SK-N-MC (cell line): ENCODE results near the gene TUBB.

Experiments used
- EZH2 ChIP-seq: fragments of 200-600 bp; sonication (generic); IDR thresholded peaks from one replicate; pipeline ENCODE4 v1.6.1; 2017; ENCODE audit warnings: antibody characterized with exemption
- POLR2AphosphoS5 ChIP-seq: IDR thresholded peaks from 2 replicates; pipeline ENCODE4 v1.6.1; 2012; ENCODE audit warnings: mild to moderate bottlenecking, low read depth, low read length, borderline replicate concordance

GRCh38 chr6:30726506-30727413, 6.6 kb downstream of the TUBB start:
- TF ChIP-seq POLR2AphosphoS5 (no peak; the same call in 1 of the 2 replicates), EZH2 (no peak)
